HG02610 (cell line): ENCODE results near the gene ROBO2.

Experiments used
- ATAC-seq: cut with Tn5 transposase; IDR thresholded peaks from one replicate; pipeline ENCODE4 v1.9.1; 2021; ENCODE audit warnings: mild to moderate bottlenecking, moderate library complexity; ENCODE audit not compliant: unreplicated experiment

The ROBO2 gene

GRCh38 chr3:77541203-77541922, 501.5 kb downstream of the ROBO2 start:
- ATAC-seq: no peak

- ATAC-seq: no peak
These were observed 506.3 kb downstream of the ROBO2 start for GRCh38 chr3:77546246-77546645.

- no peak for ATAC-seq
These were observed 509.1 kb downstream of the ROBO2 start for GRCh38 chr3:77549034-77549433.

GRCh38 chr3:77553240-77553639, 513.3 kb downstream of the ROBO2 start:
- ATAC-seq: no peak

- no peak for ATAC-seq
These were observed 522.2 kb downstream of the ROBO2 start for GRCh38 chr3:77562089-77562488.

GRCh38 chr3:77563012-77563411, 523.1 kb downstream of the ROBO2 start:
- ATAC-seq: no peak

- ATAC-seq: no peak
These were observed 526.2 kb downstream of the ROBO2 start for GRCh38 chr3:77566055-77566454.

- no peak for ATAC-seq
These were observed 532.2 kb downstream of the ROBO2 start for GRCh38 chr3:77571971-77572715.

GRCh38 chr3:77577264-77577663, 537.4 kb downstream of the ROBO2 start:
- ATAC-seq: no peak

GRCh38 chr3:77586216-77586615, 546.3 kb downstream of the ROBO2 start:
- no peak for ATAC-seq

- ATAC-seq: no peak
These were observed 549.0 kb downstream of the ROBO2 start for GRCh38 chr3:77588863-77589262.

GRCh38 chr3:77590191-77590590, 550.3 kb downstream of the ROBO2 start:
- ATAC-seq: no peak

- ATAC-seq: no peak
These were observed 555.5 kb downstream of the ROBO2 start for GRCh38 chr3:77595371-77595870.

GRCh38 chr3:77599948-77600347, 560.0 kb downstream of the ROBO2 start:
- ATAC-seq: no peak

GRCh38 chr3:77601823-77602415, 562.0 kb downstream of the ROBO2 start:
- no peak for ATAC-seq

GRCh38 chr3:77602722-77603121, 562.8 kb downstream of the ROBO2 start:
- ATAC-seq: no peak

- ATAC-seq: no peak
These were observed 565.4 kb downstream of the ROBO2 start for GRCh38 chr3:77605308-77605707.

- ATAC-seq: no peak
These were observed 566.0 kb downstream of the ROBO2 start for GRCh38 chr3:77605865-77606264.

GRCh38 chr3:77606372-77606771, 566.5 kb downstream of the ROBO2 start:
- no peak for ATAC-seq

- ATAC-seq: no peak
These were observed 578.8 kb downstream of the ROBO2 start for GRCh38 chr3:77618686-77619085.

- ATAC-seq: no peak
These were observed 580.1 kb downstream of the ROBO2 start for GRCh38 chr3:77620009-77620408.

- no peak for ATAC-seq
These were observed 583.6 kb downstream of the ROBO2 start for GRCh38 chr3:77623500-77623899.
